Endothelial cell of umbilical vein (primary cell): ENCODE data around the gene UBN2.

Source experiments
- CTCF ChIP-seq, 2 donors: IDR thresholded peaks; 1 replicate in 1 of 2; 2 replicates in 1 of 2; pipeline ENCODE4 v1.5.1; 2011; ENCODE audit warnings: low read length in 2 of 2, mild to moderate bottlenecking in 2 of 2, moderate library complexity in 2 of 2, control low read depth in 1 of 2, inconsistent platforms in 1 of 2, low read depth in 1 of 2; ENCODE audit not compliant: insufficient read depth in 1 of 2; ENCODE audit errors: extremely low read depth in 1 of 2
- EZH2 ChIP-seq: IDR thresholded peaks from 2 replicates; pipeline ENCODE4 v1.6.1; 2012; ENCODE audit warnings: borderline replicate concordance, low read depth, mild to moderate bottlenecking, moderate library complexity, low read length, inconsistent platforms; ENCODE audit not compliant: severe bottlenecking
- GATA2 ChIP-seq: IDR thresholded peaks from 2 replicates; pipeline ENCODE4 v1.7.0; 2011; ENCODE audit warnings: low read depth, mild to moderate bottlenecking, moderate library complexity, mixed read lengths, low read length; ENCODE audit not compliant: insufficient read length, insufficient read depth
- JUN ChIP-seq: IDR thresholded peaks from 2 replicates; pipeline ENCODE4 v1.6.1; 2011; ENCODE audit warnings: borderline replicate concordance, low read depth; ENCODE audit not compliant: insufficient read length, insufficient read depth
- MAX ChIP-seq: IDR thresholded peaks from 2 replicates; pipeline ENCODE4 v1.6.1; 2011; ENCODE audit not compliant: insufficient read depth, insufficient read length
- POLR2A ChIP-seq: IDR thresholded peaks from 2 replicates; pipeline ENCODE4 v1.6.1; 2012; ENCODE audit warnings: low read depth, mild to moderate bottlenecking, control low read depth, low read length
- POLR2AphosphoS5 ChIP-seq: IDR thresholded peaks from 2 replicates; pipeline ENCODE4 v1.6.1; 2012; ENCODE audit warnings: low read depth, mild to moderate bottlenecking, control low read depth, low read length, moderate library complexity; ENCODE audit not compliant: insufficient read depth

- TF ChIP-seq EZH2 (no peak), CTCF (IDR thresholded peaks at IDR 0.05; ENCODE audit: extremely low read depth in 1 of 2, insufficient read depth in 1 of 2, low read depth in 1 of 2, low read length in 2 of 2) (no peak), POLR2AphosphoS5 (no peak), POLR2A (no peak), MAX (no peak), GATA2 (no peak), JUN (no peak)
Observed at GRCh38 chr7:139200382-139200781, 30.7 kb upstream of the UBN2 start.
